ENCODE data around the gene PNPLA7.

GRCh38 chr9:137439158-137439714 lies 111.0 kb downstream of the PNPLA7 start:
- TF ChIP-seq ATF3 (IDR thresholded peaks at IDR 0.05) (no peak), SP1 (IDR thresholded peaks at IDR 0.05; ENCODE audit: low read depth) (no peak)
